Neural cell (in vitro differentiated cells): ENCODE data around the gene SPTA1. TPM values are rescaled to one million over a fixed set of nuclear protein-coding genes. Genes with fewer than 3 reads are reported as not detected.

Experiments
- H2AFZ ChIP-seq: fragments of 200-600, 300-800 bp; sonication (generic), shearing (Covaris generic); 2 replicates; pipeline ENCODE4 v1.6.0; 2014; ENCODE audit warnings: low read depth, mild to moderate bottlenecking, antibody characterized with exemption, low read length, moderate library complexity
- H3F3A ChIP-seq: fragments of 200-600 bp; shearing (Covaris generic); 2 replicates; pipeline ENCODE4 v1.6.1; 2016; ENCODE audit warnings: mild to moderate bottlenecking, moderate library complexity, mixed read lengths, antibody characterized with exemption, low read length; ENCODE audit not compliant: insufficient read depth, poor library complexity, severe bottlenecking
- H3K27ac ChIP-seq: fragments of 200-600, 300-800 bp; sonication (generic), shearing (Covaris generic); 2 replicates; pipeline ENCODE4 v1.5.1; 2014; ENCODE audit warnings: mild to moderate bottlenecking, low read length, moderate library complexity
- H3K27me3 ChIP-seq: fragments of 300-800, 200-600 bp; sonication (generic), shearing (Covaris generic); 2 replicates; pipeline ENCODE4 v1.6.0; 2014; ENCODE audit warnings: mild to moderate bottlenecking, low read depth, low read length, moderate library complexity; ENCODE audit not compliant: insufficient read depth
- H3K36me3 ChIP-seq: fragments of 300-800, 200-600 bp; sonication (generic), shearing (Covaris generic); 2 replicates; pipeline ENCODE4 v1.5.1; 2014; ENCODE audit warnings: mild to moderate bottlenecking, antibody characterized with exemption, low read length, moderate library complexity; ENCODE audit not compliant: insufficient read depth
- H3K4me2 ChIP-seq: fragments of 300-800, 200-600 bp; sonication (generic), shearing (Covaris generic); 2 replicates; pipeline ENCODE4 v1.6.0; 2014; ENCODE audit warnings: mild to moderate bottlenecking, low read length
- H3K4me3 ChIP-seq: fragments of 300-800, 200-600 bp; sonication (generic), shearing (Covaris generic); 2 replicates; pipeline ENCODE4 v1.5.1; 2014; ENCODE audit warnings: mild to moderate bottlenecking, low read length, moderate library complexity
- H3K79me2 ChIP-seq: fragments of 200-600 bp; shearing (Covaris generic); replicated peaks from 2 replicates; pipeline ENCODE4 v1.6.0; 2014; ENCODE audit warnings: mild to moderate bottlenecking, low read length, moderate library complexity; ENCODE audit not compliant: insufficient read depth
- H3K9ac ChIP-seq: fragments of 300-800, 200-600 bp; sonication (generic), shearing (Covaris generic); 2 replicates; pipeline ENCODE4 v1.6.1; 2016; ENCODE audit warnings: mild to moderate bottlenecking, low read length, mixed read lengths
- H3K9me2 ChIP-seq: fragments of 200-600 bp; shearing (Covaris generic); 2 replicates; pipeline ENCODE4 v1.6.1; 2016; ENCODE audit warnings: mild to moderate bottlenecking, low read length, mixed read lengths; ENCODE audit not compliant: insufficient read depth
- H3K9me3 ChIP-seq: fragments of 200-600, 300-800 bp; sonication (generic), shearing (Covaris generic); 2 replicates; pipeline ENCODE4 v1.6.1; 2016; ENCODE audit warnings: mild to moderate bottlenecking, mixed run types, low read length, moderate library complexity, mixed read lengths
- H4K20me1 ChIP-seq: fragments of 200-600 bp; shearing (Covaris generic); 2 replicates; pipeline ENCODE4 v1.6.1; 2016; ENCODE audit warnings: mild to moderate bottlenecking, mixed run types; ENCODE audit not compliant: insufficient read depth
- CTCF ChIP-seq: fragments of 450-650 bp; IDR thresholded peaks from 2 replicates; pipeline ENCODE4 v1.5.1; 2014; ENCODE audit warnings: antibody characterized with exemption, mild to moderate bottlenecking, moderate library complexity; ENCODE audit not compliant: poor library complexity, severe bottlenecking
- EP300 ChIP-seq: fragments of 450-650 bp; conservative IDR thresholded peaks from 2 replicates; pipeline ENCODE4 v1.6.1; 2014; ENCODE audit warnings: antibody characterized with exemption, mild to moderate bottlenecking, moderate library complexity; ENCODE audit not compliant: poor library complexity, severe bottlenecking
- EZH2 ChIP-seq: fragments of 200-600, 300-800 bp; shearing (Covaris generic), sonication (generic); IDR thresholded peaks from 2 replicates; pipeline ENCODE4 v1.6.1; 2014; ENCODE audit warnings: antibody characterized with exemption, low read length, borderline replicate concordance, mild to moderate bottlenecking; ENCODE audit not compliant: insufficient read depth, poor library complexity, severe bottlenecking
- MXI1 ChIP-seq: fragments of 450-650 bp; conservative IDR thresholded peaks from 2 replicates; pipeline ENCODE4 v1.6.1; 2014; ENCODE audit warnings: antibody characterized with exemption, mild to moderate bottlenecking; ENCODE audit not compliant: poor library complexity, severe bottlenecking
- POLR2AphosphoS5 ChIP-seq: IDR thresholded peaks from 2 replicates; pipeline ENCODE4 v1.6.1; 2012
- RAD21 ChIP-seq: fragments of 450-650 bp; conservative IDR thresholded peaks from 2 replicates; pipeline ENCODE4 v1.6.1; 2014; ENCODE audit warnings: antibody characterized with exemption, mild to moderate bottlenecking, moderate library complexity
- SMC3 ChIP-seq: fragments of 450-650 bp; conservative IDR thresholded peaks from 2 replicates; pipeline ENCODE4 v1.6.1; 2014; ENCODE audit warnings: antibody characterized with exemption, mild to moderate bottlenecking, moderate library complexity; ENCODE audit not compliant: poor library complexity
- TAF1 ChIP-seq: IDR thresholded peaks from 2 replicates; pipeline ENCODE4 v1.6.1; 2012; ENCODE audit warnings: low read depth
- polyA plus RNA-seq: library from polyadenylated mRNA; depleted of rRNA; stranded (reverse); fragments of >200 nt; gene quantifications from 2 replicates; pipeline ENCODE4 v1.2.3, GENCODE V29; 2014
- TF ChIP-seq, protein P1 (sequence below): IDR thresholded peaks from 2 replicates; pipeline ENCODE4 v1.6.1; 2012; ENCODE audit warnings: borderline replicate concordance

Gene SPTA1
- polyA plus RNA-seq, 1 donor from 2014 or later = not detected

- Histone ChIP-seq H3K4me3 (no peak overlapping the region), H3F3A (no peaks in the 10 kb centered on the region), H3K9ac (no peak overlapping the region), H3K9me3 (no peaks in the 10 kb centered on the region), H3K36me3 (no peaks in the 10 kb centered on the region), H4K20me1 (no peaks in the 10 kb centered on the region), H3K27ac (no peak overlapping the region), H3K9me2 (no peaks in the 10 kb centered on the region), H3K79me2 (no peaks in the 10 kb centered on the region), H2AFZ (no peak overlapping the region), H3K4me2 (no peak overlapping the region), H3K27me3 (no peaks in the 10 kb centered on the region)
- TF ChIP-seq POLR2AphosphoS5 (no peak), RAD21 (no peak), MXI1 (no peak), SMC3 (no peak), EP300 (no peak), TAF1 (no peak), CTCF (no peak)
- TF ChIP-seq, protein P1, sequence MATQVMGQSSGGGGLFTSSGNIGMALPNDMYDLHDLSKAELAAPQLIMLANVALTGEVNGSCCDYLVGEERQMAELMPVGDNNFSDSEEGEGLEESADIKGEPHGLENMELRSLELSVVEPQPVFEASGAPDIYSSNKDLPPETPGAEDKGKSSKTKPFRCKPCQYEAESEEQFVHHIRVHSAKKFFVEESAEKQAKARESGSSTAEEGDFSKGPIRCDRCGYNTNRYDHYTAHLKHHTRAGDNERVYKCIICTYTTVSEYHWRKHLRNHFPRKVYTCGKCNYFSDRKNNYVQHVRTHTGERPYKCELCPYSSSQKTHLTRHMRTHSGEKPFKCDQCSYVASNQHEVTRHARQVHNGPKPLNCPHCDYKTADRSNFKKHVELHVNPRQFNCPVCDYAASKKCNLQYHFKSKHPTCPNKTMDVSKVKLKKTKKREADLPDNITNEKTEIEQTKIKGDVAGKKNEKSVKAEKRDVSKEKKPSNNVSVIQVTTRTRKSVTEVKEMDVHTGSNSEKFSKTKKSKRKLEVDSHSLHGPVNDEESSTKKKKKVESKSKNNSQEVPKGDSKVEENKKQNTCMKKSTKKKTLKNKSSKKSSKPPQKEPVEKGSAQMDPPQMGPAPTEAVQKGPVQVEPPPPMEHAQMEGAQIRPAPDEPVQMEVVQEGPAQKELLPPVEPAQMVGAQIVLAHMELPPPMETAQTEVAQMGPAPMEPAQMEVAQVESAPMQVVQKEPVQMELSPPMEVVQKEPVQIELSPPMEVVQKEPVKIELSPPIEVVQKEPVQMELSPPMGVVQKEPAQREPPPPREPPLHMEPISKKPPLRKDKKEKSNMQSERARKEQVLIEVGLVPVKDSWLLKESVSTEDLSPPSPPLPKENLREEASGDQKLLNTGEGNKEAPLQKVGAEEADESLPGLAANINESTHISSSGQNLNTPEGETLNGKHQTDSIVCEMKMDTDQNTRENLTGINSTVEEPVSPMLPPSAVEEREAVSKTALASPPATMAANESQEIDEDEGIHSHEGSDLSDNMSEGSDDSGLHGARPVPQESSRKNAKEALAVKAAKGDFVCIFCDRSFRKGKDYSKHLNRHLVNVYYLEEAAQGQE = no peak
These were observed 7.2 kb downstream of the SPTA1 start for GRCh38 chr1:158679289-158679688.

- Histone ChIP-seq H3K27ac (no peak overlapping the region), H3K9me3 (no peaks in the 10 kb centered on the region), H3K4me2 (no peak overlapping the region), H3K36me3 (no peaks in the 10 kb centered on the region), H3K9me2 (no peaks in the 10 kb centered on the region), H3K9ac (no peak overlapping the region), H4K20me1 (no peaks in the 10 kb centered on the region), H3K4me3 (no peak overlapping the region), H3F3A (no peaks in the 10 kb centered on the region), H3K79me2 (no peaks in the 10 kb centered on the region), H2AFZ (no peak overlapping the region), H3K27me3 (no peaks in the 10 kb centered on the region)
- no peak for TF ChIP-seq POLR2AphosphoS5
- TF ChIP-seq SMC3 = no peak
- TF ChIP-seq RAD21 = no peak
- no peak for TF ChIP-seq EP300
- no peak for TF ChIP-seq MXI1
- TF ChIP-seq, protein P1 = no peak
- TF ChIP-seq EZH2 = no peak
- TF ChIP-seq CTCF = no peak
- TF ChIP-seq TAF1 = no peak
These were observed 10.8 kb downstream of the SPTA1 start for GRCh38 chr1:158675563-158676323.
